HG02763 (cell line): ENCODE data around the gene PPP3CA.
"Not testable (repeated sequence)": the region's sequence is repeated elsewhere in the genome, so short reads cannot be mapped to it uniquely, and the experiment has no call there.

ENCODE experiments used
- ATAC-seq: cut with Tn5 transposase; IDR thresholded peaks from one replicate; pipeline ENCODE4 v1.9.1; 2021; ENCODE audit warnings: mild to moderate bottlenecking, moderate library complexity; ENCODE audit not compliant: unreplicated experiment

Gene PPP3CA

DNA sequence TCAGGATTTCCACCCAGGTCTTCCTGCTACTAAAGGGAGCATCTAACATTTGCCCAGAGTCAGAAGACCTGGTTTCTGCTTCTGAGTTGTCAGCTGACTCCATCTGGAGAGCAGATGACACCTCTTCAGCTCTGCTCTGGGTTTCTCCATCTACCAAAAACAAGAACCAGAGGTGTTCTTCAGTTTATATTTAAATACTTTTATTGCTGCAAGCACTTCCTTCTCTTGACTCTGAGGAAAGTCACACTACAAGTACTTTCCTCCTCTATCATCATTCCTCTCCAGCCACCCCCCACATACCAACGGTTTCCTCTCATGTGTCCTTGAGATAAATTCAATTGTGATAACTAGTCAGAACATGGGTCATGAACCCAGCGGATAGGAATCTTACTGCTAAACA lies 88.4 kb downstream of the PPP3CA start:
- ATAC-seq: no peak

DNA sequence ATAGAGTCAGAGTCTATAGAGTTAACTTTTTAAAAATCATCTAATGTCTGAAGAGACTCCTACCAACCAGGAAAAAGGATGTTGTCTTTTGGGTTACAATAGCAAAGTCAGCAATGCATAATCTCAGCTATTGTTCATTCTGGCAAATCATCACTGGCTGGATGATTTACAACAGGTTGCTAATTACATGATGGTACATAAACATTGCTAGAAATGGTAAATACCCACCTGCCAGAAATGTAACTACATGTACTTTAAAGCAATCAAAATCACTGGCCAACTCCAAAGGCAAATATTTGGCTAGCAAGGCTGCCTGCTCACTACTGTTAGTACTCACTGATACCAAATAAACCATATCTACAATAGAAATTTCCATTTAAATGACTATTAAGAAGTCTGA lies 91.1 kb downstream of the PPP3CA start:
- ATAC-seq: no peak

DNA sequence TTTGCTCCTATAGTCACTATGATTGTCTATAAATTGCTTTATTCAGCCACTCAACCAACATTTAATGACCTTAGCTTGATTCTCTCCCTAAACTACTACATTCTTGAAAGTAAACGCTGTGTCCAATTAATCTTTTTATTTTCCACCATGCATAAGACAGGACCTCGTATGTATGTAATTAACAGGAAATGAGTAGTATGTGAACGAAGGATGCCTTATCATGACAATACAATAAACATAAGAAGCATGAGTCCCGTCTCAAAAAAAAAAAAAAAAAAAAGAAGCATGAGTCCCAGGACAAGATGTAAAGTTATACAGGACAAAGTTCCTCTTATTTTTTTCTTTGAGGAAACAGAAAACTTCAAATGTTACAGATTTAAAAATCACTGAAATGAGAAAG lies 92.5 kb downstream of the PPP3CA start:
- no peak for ATAC-seq

DNA sequence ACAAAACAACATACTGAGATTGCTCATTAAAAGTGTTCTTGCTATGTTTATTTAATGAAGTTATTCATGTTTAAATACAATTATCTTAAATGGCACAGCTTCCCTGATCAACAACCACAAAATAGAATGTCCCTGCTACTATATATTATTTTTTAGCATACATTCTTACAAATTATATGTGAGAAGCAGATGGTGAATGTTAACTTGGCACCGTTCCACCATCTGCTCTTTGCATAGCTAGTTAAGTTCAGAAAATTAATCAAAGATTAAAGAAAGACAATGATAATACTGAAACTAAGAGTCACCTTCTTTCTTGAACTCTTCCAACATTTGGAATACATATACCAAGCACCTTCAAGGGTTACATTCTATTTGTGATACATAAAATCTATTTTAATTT lies 94.2 kb downstream of the PPP3CA start:
- no peak for ATAC-seq

DNA sequence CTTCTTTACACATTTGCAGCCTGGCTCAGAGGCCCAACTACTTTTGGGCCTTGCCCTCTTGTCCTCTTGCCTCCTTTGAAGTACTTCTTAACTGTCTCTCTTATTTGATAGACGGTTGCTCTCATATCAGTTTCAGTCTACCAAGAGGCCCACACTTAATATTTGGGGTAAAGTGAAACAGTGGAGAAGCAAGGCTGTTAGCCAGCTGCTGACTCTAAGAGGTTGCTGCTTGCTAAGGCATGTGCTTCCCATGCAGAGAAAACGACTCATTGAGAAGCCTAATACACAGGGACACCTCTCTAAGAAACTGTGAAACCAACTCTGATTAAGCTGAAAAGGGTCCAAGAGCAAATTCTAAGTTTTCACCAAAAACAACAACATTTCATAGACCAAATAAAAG lies 94.6 kb downstream of the PPP3CA start:
- no peak for ATAC-seq

DNA sequence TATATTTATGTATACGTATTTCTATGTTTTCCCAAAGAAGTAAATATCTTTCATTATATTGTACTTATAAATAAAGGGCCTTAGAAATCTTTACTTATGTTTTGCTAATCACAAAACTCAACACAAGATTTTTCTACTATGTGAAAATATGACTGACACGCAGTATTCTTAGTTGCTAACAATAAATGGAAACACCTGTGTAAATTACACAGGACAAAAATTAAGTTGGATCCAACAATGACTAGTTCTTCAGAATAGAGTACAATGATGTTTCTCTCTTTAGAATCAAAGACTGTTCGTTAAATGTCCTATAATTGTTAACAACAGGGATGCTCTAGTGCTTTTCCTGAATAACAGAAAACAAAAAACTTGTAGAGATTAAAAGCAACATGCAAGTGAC lies 96.1 kb downstream of the PPP3CA start:
- ATAC-seq: no peak

DNA sequence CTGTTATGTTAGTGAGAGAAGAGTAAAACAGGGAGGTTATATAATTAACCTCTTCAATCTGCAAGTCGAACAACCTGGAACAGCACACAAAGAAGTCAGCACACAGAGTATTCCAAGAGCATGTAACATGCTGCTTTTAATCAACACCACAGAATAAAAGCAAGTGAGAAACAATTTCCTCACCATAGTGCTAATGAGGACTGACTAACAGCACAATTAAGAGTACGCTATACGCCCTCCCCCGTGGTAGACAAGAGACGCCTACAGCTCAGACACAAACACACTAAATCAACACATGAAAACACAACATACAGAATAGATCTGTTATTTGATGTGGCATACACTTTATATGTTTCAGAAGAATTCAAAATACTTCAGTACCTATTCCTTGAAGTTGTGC lies 103.0 kb downstream of the PPP3CA start:
- ATAC-seq: no peak

DNA sequence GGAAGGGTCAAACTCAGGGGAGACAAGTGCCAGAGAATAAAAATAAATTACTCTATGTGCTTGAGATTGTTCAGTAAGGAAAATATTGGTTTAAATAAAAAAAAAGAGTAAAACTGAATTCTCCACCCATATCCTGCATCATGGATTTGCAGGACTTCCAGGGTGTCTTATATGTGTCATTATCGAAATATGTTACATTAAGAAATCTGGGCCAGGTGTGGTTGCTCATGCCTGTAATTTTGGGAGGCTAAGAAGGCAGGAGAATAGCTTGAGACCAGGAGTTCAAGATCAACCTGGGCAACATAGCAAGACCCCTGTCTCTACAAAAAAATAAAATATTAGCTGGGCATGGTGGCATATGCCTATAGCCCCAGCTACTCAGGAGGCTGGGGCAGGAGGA lies 104.9 kb downstream of the PPP3CA start:
- no peak for ATAC-seq

DNA sequence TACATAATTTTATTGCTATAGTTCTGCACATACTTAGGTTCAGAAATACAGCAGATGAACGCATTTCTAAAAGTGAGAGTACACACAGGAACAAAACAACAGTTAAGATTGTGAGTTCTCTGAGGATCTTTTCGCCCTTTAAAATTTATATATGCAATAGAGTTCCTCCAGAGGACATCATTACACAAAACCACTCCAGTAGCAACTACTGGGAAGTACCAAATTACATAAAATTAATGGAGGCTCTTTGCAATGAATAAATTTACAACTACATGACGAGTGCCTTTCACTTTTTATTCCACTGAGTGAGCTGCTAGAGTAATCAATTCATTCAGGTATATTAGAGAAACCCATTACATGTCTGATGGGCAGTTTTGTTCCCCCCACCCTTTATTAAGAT lies 107.2 kb downstream of the PPP3CA start:
- ATAC-seq: no peak

DNA sequence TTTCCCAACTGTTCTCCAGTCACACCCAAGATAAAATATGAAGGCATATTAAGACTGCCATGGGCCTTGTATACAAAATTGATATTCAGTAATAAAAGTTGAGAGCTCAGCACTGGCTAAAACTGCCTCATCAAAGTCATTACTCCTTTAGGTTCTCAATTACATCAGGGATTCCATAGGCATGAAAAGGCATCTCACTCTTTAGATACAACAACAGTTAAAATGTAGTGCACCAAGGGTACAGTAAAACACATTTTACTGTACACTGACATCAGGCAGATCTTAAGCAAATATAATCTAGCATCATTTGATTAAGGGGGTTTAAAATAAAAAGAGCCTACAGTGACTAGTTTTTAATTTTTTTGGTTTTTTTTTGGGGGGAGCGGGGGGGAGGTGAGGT lies 107.7 kb downstream of the PPP3CA start:
- no peak for ATAC-seq

DNA sequence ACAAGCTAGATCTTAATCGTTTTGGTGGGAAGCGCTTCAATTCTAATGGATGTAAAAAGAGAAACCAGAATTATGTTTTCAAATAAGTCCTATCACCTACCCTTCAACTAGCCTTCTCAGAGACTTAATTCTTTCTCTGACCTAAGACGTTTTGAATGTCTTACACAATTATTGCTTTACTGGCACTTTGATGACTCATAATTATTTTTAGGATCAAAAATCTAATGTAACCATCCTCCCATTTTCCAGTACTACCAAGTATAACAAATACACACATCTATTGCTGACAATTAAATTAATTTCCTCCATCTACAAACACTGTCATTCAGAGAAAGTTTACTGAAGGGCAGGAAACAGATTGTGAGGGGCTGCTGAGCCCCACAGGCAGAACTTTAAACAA lies 108.6 kb downstream of the PPP3CA start:
- ATAC-seq: no peak

DNA sequence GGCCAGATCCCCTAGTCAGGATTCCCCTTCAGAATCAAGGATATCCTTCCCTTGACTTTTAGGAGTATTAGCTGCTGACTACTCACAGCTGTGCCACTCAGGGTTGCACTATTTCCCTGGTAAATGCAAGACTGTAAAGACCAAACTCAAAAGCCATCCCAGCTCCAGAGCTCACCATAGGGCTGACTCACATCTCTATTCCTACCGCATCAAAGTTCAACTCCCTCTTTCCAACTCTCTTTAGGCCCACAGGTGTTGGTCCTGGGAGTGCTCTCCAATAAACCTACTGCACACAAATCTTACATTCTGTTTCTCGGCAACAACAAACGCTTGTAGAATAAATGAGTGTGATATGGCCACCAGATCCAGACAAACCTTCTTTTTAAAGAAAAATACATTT lies 109.6 kb downstream of the PPP3CA start:
- ATAC-seq: no peak

DNA sequence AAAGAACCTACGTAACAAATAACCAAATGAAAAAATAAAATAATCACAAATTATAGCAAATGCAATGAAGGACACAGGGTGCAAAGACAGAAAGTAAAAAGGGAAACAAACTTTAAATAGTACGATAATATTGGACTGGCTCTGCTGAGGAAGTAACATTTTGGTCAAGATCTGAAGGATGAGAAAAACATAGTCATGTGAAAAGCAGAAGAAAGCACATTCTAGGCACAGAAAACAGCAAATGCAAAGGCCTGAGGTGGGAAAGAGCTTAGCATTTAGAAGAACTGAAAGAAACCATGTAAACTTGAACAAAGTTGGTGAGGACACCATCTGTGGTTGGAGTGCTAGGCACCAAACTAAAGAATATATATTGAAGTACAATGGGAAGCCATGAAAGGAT lies 111.2 kb downstream of the PPP3CA start:
- no peak for ATAC-seq

DNA sequence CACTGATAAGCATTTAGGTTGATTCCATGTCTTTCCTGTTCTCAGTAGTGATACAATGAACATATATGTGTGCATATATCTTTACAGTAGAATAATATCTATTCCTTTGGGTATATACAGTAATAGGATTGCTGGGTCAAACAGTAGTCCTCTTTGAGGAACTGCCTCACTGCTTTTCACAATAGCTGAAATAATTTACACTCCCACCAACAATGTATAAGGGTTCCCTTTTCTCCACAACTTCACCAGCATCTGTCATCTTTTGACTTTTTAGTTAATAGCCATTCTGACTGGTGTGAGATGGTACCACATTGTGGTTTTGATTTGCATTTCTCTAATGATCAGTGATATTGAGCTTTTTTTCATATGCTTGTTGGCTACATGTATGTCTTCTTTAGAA lies 113.2 kb downstream of the PPP3CA start:
- not testable (repeated sequence) for ATAC-seq

DNA sequence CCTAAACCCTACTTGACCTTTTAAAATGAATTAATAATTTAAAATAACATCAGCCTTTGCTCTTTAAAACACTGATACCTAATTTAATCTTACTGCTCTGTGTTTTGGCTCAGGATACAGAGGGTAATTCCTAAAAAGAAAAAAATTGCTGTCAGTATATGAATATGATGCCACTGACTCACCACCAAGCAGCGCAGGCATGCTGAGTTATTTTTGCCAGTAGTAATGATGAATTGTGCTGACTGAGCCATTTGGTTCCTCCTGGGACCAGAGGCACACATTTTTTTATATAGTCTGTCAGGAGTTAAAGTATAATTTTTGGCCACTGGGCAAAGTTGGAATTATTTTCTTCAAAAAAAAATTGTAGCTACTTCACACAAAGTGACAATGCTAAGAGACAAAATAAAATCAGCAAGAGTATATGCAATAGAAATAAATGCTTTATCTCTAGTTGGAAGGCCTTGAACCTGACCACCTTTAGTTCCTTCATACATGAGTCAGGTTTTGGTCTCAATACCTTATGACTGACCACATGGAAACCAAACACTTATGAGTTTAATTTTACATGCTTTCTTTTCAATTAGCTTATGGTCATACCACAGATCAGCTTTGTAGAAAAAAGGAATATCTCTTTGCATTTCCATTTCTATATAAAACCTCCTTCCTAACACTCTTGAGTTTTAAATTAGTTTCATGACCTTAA lies 115.1 kb downstream of the PPP3CA start:
- no peak for ATAC-seq

DNA sequence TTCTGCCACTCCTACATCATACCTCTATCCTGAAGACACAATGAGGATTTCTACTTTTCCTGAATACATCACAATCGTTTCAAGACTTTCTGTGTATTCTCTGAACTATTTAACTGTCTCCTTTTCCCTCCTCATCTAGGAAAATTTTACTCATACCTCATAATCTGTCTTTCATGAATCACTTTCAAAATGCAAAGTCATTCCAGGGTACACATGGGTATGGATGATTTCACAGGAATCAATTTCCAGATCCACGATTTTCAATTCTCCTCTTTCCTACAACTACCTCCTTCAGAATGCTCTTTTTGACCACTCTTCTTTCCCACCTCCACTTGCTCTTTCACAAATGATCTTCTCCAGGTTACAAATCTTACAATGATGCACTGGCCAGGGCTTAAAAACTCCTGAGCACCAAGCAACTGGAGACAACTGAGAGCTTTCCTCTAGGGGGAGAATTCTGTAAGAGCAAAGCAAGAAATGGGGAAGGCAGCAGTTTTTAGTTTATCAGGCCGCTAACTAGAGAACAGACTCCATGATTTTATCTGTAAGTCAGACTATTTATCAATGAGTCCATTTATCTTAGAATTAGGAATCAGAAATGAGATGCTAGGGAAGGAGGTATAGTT lies 116.4 kb downstream of the PPP3CA start:
- ATAC-seq: no peak

DNA sequence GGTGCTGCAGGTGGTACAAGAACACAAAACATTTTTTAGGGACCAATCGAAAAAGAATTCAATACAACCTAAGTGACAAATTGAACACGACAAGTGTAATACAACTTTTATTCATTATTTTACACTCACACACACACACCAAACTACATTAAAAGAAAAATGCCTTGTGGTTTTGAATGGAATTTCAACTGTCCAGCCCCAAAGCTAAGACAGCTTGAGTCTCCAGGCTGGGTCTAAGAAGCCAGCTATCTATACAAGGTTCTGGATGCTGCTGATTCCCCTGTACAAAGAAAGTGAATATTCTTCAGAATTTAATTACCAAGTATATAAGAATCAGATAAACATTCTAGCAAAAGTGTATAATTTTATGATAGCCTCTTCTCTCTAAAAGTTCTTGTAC lies 118.2 kb downstream of the PPP3CA start:
- ATAC-seq: no peak

DNA sequence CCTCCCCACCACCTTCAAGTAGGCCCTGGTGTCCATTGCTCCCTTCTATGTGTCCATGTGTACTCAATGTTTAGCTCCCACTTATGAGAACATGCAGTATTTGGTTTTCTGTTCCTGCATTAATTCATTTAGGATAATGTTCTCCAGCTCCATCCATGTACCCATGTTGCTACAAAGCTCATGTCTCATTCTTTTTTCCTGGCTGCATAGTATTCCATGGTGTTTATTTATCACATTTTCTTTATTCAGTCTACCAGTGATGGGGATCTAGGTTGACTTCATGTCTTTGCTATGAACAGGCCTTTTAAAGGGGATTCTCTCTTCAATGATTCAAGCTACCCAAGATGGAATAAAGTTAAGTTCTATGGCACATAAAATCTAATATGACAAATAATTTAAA lies 119.6 kb downstream of the PPP3CA start:
- no peak for ATAC-seq

DNA sequence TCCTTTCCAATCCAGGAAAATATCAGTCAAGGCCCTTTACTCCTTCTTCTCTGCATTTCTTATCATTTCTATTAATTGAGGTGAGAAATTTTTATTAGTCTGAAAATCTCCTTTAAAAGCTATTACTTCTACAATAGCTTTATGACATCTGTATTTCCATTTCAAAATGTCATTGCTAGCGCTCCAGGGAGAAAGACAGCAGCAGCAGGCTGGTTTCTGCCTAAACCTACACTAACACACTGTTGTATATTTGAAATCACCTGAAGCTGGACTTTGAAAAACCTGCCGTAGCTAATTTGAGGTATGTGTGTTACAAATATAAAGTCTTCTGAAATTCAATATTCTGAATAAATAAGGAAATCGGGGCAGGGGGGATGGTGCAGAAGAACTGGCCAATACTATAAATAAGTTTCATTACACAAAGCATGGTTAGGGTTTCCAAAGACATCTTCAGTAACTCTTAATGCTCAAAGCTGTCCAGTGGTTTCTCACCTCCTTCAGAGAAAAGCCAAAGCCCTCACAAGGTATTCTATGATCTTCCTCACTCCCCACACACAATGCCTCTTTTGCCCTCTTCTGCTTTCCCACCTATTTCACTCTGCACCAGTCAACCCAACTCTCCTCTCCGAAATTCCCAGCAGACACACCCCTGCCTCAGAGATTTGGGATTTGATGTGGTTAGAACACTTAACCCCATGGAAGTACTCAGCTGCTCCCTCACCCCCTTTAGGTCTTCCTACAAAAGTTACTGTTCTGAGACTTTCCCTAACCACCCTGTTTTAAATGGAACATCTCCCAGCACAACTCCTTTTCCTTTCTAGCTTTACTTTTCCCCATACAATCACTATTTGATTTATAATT lies 122.7 kb downstream of the PPP3CA start:
- no peak for ATAC-seq

DNA sequence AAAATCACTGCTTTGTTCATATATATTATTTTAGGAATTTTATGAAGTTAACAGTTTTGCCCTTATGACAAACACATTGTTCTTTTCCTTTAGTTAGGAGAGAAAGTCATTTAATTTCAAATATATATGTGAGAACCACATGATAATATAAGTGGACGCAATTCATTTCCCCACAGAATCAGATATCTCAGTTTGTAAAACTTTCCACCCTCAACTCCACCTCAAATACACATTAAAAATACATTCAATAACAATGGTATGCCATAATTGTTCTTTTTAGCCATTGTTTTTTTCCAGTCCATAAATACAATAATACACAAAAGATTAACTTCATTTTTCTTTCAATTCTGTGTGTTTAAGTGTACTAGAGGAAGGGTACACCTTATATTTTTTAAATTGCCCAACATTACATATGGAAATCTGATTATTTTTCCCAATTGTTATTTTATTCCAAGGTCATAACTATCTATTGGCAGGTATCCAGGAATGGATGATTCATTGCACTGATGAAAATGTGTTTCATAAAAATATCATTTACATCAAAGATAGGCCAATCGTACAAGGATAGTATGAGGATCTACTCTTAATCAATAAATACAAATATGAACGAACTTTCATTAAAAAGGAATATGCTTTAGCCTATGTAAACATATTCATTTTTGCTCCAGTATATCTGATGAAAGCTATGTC lies 125.0 kb downstream of the PPP3CA start:
- ATAC-seq: no peak

DNA sequence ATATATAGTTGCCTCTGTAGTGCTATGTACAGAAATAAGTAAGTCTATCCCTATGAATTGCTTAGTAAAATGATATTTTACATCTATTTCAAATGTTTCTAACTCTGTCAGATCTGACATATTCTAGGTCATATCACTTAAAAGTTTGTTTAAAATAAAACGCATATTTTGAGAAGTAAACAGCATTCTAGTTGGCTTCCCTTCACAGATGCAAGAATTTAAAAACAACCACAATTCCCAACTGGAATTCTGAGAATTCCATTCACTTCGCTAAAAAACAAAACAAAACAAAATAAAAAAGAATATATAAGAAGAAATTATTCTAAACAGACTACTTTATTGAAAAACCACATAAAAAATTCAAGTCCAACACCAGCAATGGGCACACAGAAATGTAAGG lies 126.0 kb downstream of the PPP3CA start:
- no peak for ATAC-seq
